MG63 (cell line): ENCODE results near the gene TUBA3C. TPM values are rescaled to one million over a fixed set of nuclear protein-coding genes. Genes with fewer than 3 reads are reported as not detected.

Experiments used
- DNase-seq: peaks from one replicate; pipeline ENCODE4 v3.0.0-alpha.2; 2020
- H3K27me3 ChIP-seq: fragments of 250-450 bp; sonication (Bioruptor Pico); 2 replicates; pipeline ENCODE4 v1.5.1; 2020; ENCODE audit warnings: mild to moderate bottlenecking, moderate library complexity
- H3K36me3 ChIP-seq: fragments of 250-450 bp; sonication (Bioruptor Pico); 2 replicates; pipeline ENCODE4 v1.5.1; 2020; ENCODE audit warnings: mild to moderate bottlenecking, moderate library complexity
- H3K4me3 ChIP-seq: fragments of 250-450 bp; sonication (Bioruptor Pico); 2 replicates; pipeline ENCODE4 v1.5.1; 2020; ENCODE audit warnings: mild to moderate bottlenecking, moderate library complexity
- H3K9me3 ChIP-seq: fragments of 250-450 bp; sonication (Bioruptor Pico); 2 replicates; pipeline ENCODE4 v1.5.1; 2020; ENCODE audit warnings: mild to moderate bottlenecking, moderate library complexity
- total RNA-seq: library from RNA; depleted of rRNA; stranded (reverse); fragments of >200 nt; shearing (Covaris generic); gene quantifications from 2 replicates; pipeline ENCODE4 v1.2.3, GENCODE V29; 2014; ENCODE audit warnings: low replicate concordance

Gene TUBA3C
- total RNA-seq, 1 experiment from 2014 or later, result not detected

GRCh38 chr13:19172647-19173030 lies 9.0 kb downstream of the TUBA3C start:
- no peaks in the 10 kb centered on the region for H3K9me3 ChIP-seq
- H3K27me3 ChIP-seq, result no peaks in the 10 kb centered on the region
- no peak for DNase-seq
- no peak overlapping the region for H3K4me3 ChIP-seq
- no peaks in the 10 kb centered on the region for H3K36me3 ChIP-seq

- Histone ChIP-seq H3K9me3 (no peaks in the 10 kb centered on the region), H3K4me3 (no peak overlapping the region), H3K27me3 (no peaks in the 10 kb centered on the region), H3K36me3 (no peaks in the 10 kb centered on the region)
- no peak for DNase-seq
Measured at GRCh38 chr13:19172007-19172646, 9.5 kb downstream of the TUBA3C start.

- no peaks in the 10 kb centered on the region for H3K36me3 ChIP-seq
- DNase-seq, result no peak
- H3K4me3 ChIP-seq, result no peak overlapping the region
- H3K27me3 ChIP-seq, result no peaks in the 10 kb centered on the region
- H3K9me3 ChIP-seq, result no peaks in the 10 kb centered on the region
Measured at GRCh38 chr13:19171563-19171962, 10.1 kb downstream of the TUBA3C start.

- no peak for DNase-seq
- Histone ChIP-seq H3K27me3 (no peaks in the 10 kb centered on the region), H3K4me3 (no peak overlapping the region), H3K36me3 (no peaks in the 10 kb centered on the region), H3K9me3 (no peaks in the 10 kb centered on the region)
Measured at GRCh38 chr13:19169991-19170390, 11.6 kb downstream of the TUBA3C start.

- H3K36me3 ChIP-seq, result no peaks in the 10 kb centered on the region
- DNase-seq, result no peak
- no peak overlapping the region for H3K4me3 ChIP-seq
- H3K27me3 ChIP-seq, result no peaks in the 10 kb centered on the region
- no peaks in the 10 kb centered on the region for H3K9me3 ChIP-seq
Measured at GRCh38 chr13:19169496-19169895, 12.1 kb downstream of the TUBA3C start.

- Histone ChIP-seq H3K9me3 (no peaks in the 10 kb centered on the region), H3K36me3 (no peaks in the 10 kb centered on the region), H3K27me3 (no peaks in the 10 kb centered on the region), H3K4me3 (no peak overlapping the region)
- DNase-seq, result no peak
Measured at GRCh38 chr13:19161308-19161707, 20.3 kb downstream of the TUBA3C start.

GRCh38 chr13:19159761-19160420 lies 21.7 kb downstream of the TUBA3C start:
- no peaks in the 10 kb centered on the region for H3K36me3 ChIP-seq
- no peaks in the 10 kb centered on the region for H3K9me3 ChIP-seq
- H3K4me3 ChIP-seq, result no peak overlapping the region
- no peak for DNase-seq
- H3K27me3 ChIP-seq, result no peaks in the 10 kb centered on the region

- H3K27me3 ChIP-seq, result no peaks in the 10 kb centered on the region
- H3K9me3 ChIP-seq, result no peaks in the 10 kb centered on the region
- no peak overlapping the region for H3K4me3 ChIP-seq
- H3K36me3 ChIP-seq, result no peaks in the 10 kb centered on the region
- DNase-seq, result no peak
Measured at GRCh38 chr13:19159181-19159580, 22.4 kb downstream of the TUBA3C start.

- H3K9me3 ChIP-seq, result no peaks in the 10 kb centered on the region
- no peak overlapping the region for H3K4me3 ChIP-seq
- no peak for DNase-seq
- no peaks in the 10 kb centered on the region for H3K27me3 ChIP-seq
- no peaks in the 10 kb centered on the region for H3K36me3 ChIP-seq
Measured at GRCh38 chr13:19158526-19159174, 23.0 kb downstream of the TUBA3C start.

- no peak overlapping the region for H3K4me3 ChIP-seq
- DNase-seq, result no peak
- H3K27me3 ChIP-seq, result no peaks in the 10 kb centered on the region
- H3K36me3 ChIP-seq, result no peaks in the 10 kb centered on the region
- no peaks in the 10 kb centered on the region for H3K9me3 ChIP-seq
Measured at GRCh38 chr13:19158006-19158405, 23.6 kb downstream of the TUBA3C start.

- DNase-seq, result no peak
- H3K36me3 ChIP-seq, result no peaks in the 10 kb centered on the region
- H3K4me3 ChIP-seq, result no peak overlapping the region
- no peaks in the 10 kb centered on the region for H3K27me3 ChIP-seq
- no peaks in the 10 kb centered on the region for H3K9me3 ChIP-seq
Measured at GRCh38 chr13:19157461-19157860, 24.2 kb downstream of the TUBA3C start.

GRCh38 chr13:19156013-19156825 lies 25.4 kb downstream of the TUBA3C start:
- no peak overlapping the region for H3K4me3 ChIP-seq
- H3K36me3 ChIP-seq, result no peaks in the 10 kb centered on the region
- no peaks in the 10 kb centered on the region for H3K9me3 ChIP-seq
- DNase-seq, result no peak
- H3K27me3 ChIP-seq, result no peaks in the 10 kb centered on the region

GRCh38 chr13:19155321-19155861 lies 26.2 kb downstream of the TUBA3C start:
- DNase-seq, result no peak
- H3K9me3 ChIP-seq, result no peaks in the 10 kb centered on the region
- H3K4me3 ChIP-seq, result no peak overlapping the region

GRCh38 chr13:19154843-19155242 lies 26.8 kb downstream of the TUBA3C start:
- Histone ChIP-seq H3K9me3 (no peaks in the 10 kb centered on the region), H3K36me3 (no peaks in the 10 kb centered on the region), H3K27me3 (no peaks in the 10 kb centered on the region)

More at GRCh38 chr13:19155321-19155861, 26.2 kb downstream of the TUBA3C start:
- H3K36me3 ChIP-seq, result no peaks in the 10 kb centered on the region
- H3K27me3 ChIP-seq, result no peaks in the 10 kb centered on the region

GRCh38 chr13:19153782-19154450 lies 27.7 kb downstream of the TUBA3C start:
- Histone ChIP-seq H3K4me3 (no peak overlapping the region), H3K36me3 (no peaks in the 10 kb centered on the region), H3K9me3 (no peaks in the 10 kb centered on the region), H3K27me3 (no peaks in the 10 kb centered on the region)
- DNase-seq, result peak; percentile 14

More at GRCh38 chr13:19154843-19155242, 26.8 kb downstream of the TUBA3C start:
- H3K4me3 ChIP-seq, result no peak overlapping the region
- DNase-seq, result no peak

GRCh38 chr13:19152403-19152802 lies 29.2 kb downstream of the TUBA3C start:
- no peak for DNase-seq
- H3K27me3 ChIP-seq, result no peaks in the 10 kb centered on the region
- no peaks in the 10 kb centered on the region for H3K36me3 ChIP-seq
- H3K4me3 ChIP-seq, result no peak overlapping the region
- 0 out of 2 replicates have a peak, but pooled peaks cover 7% of the 10 kb centered on the region for H3K9me3 ChIP-seq
